ENCODE measurements around the gene NAV1.

DNA sequence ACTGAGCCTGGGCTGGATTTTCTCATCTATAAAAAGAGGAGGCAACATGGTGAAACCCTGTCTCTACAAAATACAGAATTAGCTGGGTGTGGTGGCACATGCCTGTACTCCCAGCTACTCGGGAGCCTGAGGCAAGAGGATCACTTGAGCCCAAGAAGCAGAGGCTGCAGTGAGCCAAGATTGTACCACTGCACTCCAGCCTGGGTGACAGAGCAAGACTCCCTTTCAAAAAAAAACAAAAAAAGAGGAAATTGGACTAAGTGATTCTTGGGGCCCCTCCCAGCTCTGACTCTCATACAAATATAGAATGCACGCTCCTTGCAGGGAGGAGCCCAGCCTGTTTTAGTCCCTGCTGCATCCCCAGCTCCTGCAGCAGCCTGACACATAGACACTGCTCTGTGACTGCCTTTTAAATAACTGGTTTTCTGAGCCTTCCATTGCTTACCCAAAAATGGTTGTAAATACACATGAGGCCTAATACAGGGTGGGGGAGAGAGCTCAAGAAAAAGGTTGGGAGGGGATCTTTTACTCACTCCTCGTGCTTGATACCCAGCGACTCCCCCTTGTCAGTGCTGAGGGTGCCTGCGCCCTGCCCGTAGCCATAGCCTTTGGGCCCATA lies 49.2 kb upstream of the NAV1 start:
- TF ChIP-seq, protein P1, sequence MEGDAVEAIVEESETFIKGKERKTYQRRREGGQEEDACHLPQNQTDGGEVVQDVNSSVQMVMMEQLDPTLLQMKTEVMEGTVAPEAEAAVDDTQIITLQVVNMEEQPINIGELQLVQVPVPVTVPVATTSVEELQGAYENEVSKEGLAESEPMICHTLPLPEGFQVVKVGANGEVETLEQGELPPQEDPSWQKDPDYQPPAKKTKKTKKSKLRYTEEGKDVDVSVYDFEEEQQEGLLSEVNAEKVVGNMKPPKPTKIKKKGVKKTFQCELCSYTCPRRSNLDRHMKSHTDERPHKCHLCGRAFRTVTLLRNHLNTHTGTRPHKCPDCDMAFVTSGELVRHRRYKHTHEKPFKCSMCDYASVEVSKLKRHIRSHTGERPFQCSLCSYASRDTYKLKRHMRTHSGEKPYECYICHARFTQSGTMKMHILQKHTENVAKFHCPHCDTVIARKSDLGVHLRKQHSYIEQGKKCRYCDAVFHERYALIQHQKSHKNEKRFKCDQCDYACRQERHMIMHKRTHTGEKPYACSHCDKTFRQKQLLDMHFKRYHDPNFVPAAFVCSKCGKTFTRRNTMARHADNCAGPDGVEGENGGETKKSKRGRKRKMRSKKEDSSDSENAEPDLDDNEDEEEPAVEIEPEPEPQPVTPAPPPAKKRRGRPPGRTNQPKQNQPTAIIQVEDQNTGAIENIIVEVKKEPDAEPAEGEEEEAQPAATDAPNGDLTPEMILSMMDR (IDR thresholded peaks at IDR 0.05): no peak
- TF ChIP-seq POLR2A (IDR thresholded peaks at IDR 0.05): no peak

All from suprapubic skin (tissue), 3 donors.